ENCODE measurements around the gene NDP.
A peak's percentile ranks its signal among the peaks of the same experiment; 100 is the strongest.
"Not testable (repeated sequence)": the region's sequence is repeated elsewhere in the genome, so short reads cannot be mapped to it uniquely, and the experiment has no call there.

Gene NDP

GRCh38 chrX:43970528-43970927, 2.7 kb downstream of the NDP start:
- no peak for DNase-seq (ENCODE audit: low spot score)

- DNase-seq (ENCODE audit: low spot score), result no peak
These were observed 3.4 kb downstream of the NDP start for GRCh38 chrX:43969504-43970501.

GRCh38 chrX:43968359-43968781, 4.8 kb downstream of the NDP start:
- DNase-seq (ENCODE audit: low spot score), result no peak

- no peak for DNase-seq (ENCODE audit: low spot score)
These were observed 8.3 kb downstream of the NDP start for GRCh38 chrX:43964936-43965335.

GRCh38 chrX:43963726-43964125, 9.5 kb downstream of the NDP start:
- no peak for DNase-seq (ENCODE audit: low spot score)

- DNase-seq (ENCODE audit: low spot score), result no peak
These were observed 10.6 kb downstream of the NDP start for GRCh38 chrX:43962636-43963035.

- no peak for DNase-seq (ENCODE audit: low spot score)
These were observed 11.5 kb downstream of the NDP start for GRCh38 chrX:43961699-43962098.

- DNase-seq (ENCODE audit: low spot score), result peak; percentile 5
These were observed 14.7 kb downstream of the NDP start for GRCh38 chrX:43958529-43958928.

GRCh38 chrX:43956034-43956433, 17.2 kb downstream of the NDP start:
- no peak for DNase-seq (ENCODE audit: low spot score)

GRCh38 chrX:43953218-43953617, 20.0 kb downstream of the NDP start:
- DNase-seq (ENCODE audit: low spot score), result no peak

GRCh38 chrX:43949669-43950068, 23.5 kb downstream of the NDP start:
- DNase-seq (ENCODE audit: low spot score), result peak; percentile 14

GRCh38 chrX:43940816-43941474, 32.2 kb downstream of the NDP start:
- no peak for DNase-seq (ENCODE audit: low spot score)

GRCh38 chrX:43939187-43939926, 33.8 kb downstream of the NDP start:
- DNase-seq (ENCODE audit: low spot score), result no peak

GRCh38 chrX:43922032-43922431, 51.2 kb downstream of the NDP start:
- not testable (repeated sequence) for DNase-seq (ENCODE audit: low spot score)

- DNase-seq (ENCODE audit: low spot score), result not testable (repeated sequence)
These were observed 62.4 kb downstream of the NDP start for GRCh38 chrX:43910772-43911171.

GRCh38 chrX:43910012-43910411, 63.2 kb downstream of the NDP start:
- DNase-seq (ENCODE audit: low spot score), result no peak

GRCh38 chrX:43909141-43909540, 64.0 kb downstream of the NDP start:
- DNase-seq (ENCODE audit: low spot score), result no peak

- no peak for DNase-seq (ENCODE audit: low spot score)
These were observed 73.0 kb downstream of the NDP start for GRCh38 chrX:43899878-43900815.

All from germinal center (tissue), 1 donor.